Fibroblast of peridontal ligament (primary cell): Measurements from ENCODE around the gene MYRFL.
A peak's percentile ranks its signal among the peaks of the same experiment; 100 is the strongest.

Experiments
- DNase-seq: peaks from one replicate; pipeline ENCODE4 v3.0.0-alpha.2; 2010; ENCODE audit errors: extremely low read depth

Gene MYRFL

GRCh38 chr12:69897744-69898143 is 72.7 kb downstream of the MYRFL start:
- DNase-seq = peak; percentile 92

GRCh38 chr12:69898236-69898635 is 73.2 kb downstream of the MYRFL start:
- DNase-seq = peak; percentile 49

GRCh38 chr12:69900720-69901131 is 75.7 kb downstream of the MYRFL start:
- DNase-seq = peak; percentile 70

GRCh38 chr12:69901221-69901905 is 76.3 kb downstream of the MYRFL start:
- no peak for DNase-seq

GRCh38 chr12:69903548-69903947 is 78.5 kb downstream of the MYRFL start:
- no peak for DNase-seq

GRCh38 chr12:69904777-69905176 is 79.8 kb downstream of the MYRFL start:
- DNase-seq = peak; percentile 76

- DNase-seq = no peak
Observed at GRCh38 chr12:69905801-69906200, 80.8 kb downstream of the MYRFL start.

GRCh38 chr12:69906411-69907216 is 81.6 kb downstream of the MYRFL start:
- DNase-seq = no peak

GRCh38 chr12:69908203-69908602 is 83.2 kb downstream of the MYRFL start:
- DNase-seq = no peak

- no peak for DNase-seq
Observed at GRCh38 chr12:69910694-69911093, 85.7 kb downstream of the MYRFL start.

- no peak for DNase-seq
Observed at GRCh38 chr12:69913526-69913925, 88.5 kb downstream of the MYRFL start.

- DNase-seq = no peak
Observed at GRCh38 chr12:69915964-69916363, 90.9 kb downstream of the MYRFL start.

- DNase-seq = peak; percentile 28
Observed at GRCh38 chr12:69916544-69917235, 91.7 kb downstream of the MYRFL start.

GRCh38 chr12:69918287-69918686 is 93.3 kb downstream of the MYRFL start:
- DNase-seq = no peak

- no peak for DNase-seq
Observed at GRCh38 chr12:69919495-69919894, 94.5 kb downstream of the MYRFL start.

- DNase-seq = no peak
Observed at GRCh38 chr12:69921831-69922230, 96.8 kb downstream of the MYRFL start.

- DNase-seq = no peak
Observed at GRCh38 chr12:69922999-69923398, 98.0 kb downstream of the MYRFL start.

- no peak for DNase-seq
Observed at GRCh38 chr12:69925291-69925690, 100.3 kb downstream of the MYRFL start.

GRCh38 chr12:69927164-69927563 is 102.1 kb downstream of the MYRFL start:
- no peak for DNase-seq

GRCh38 chr12:69929125-69929524 is 104.1 kb downstream of the MYRFL start:
- no peak for DNase-seq

- DNase-seq = peak; percentile 19
Observed at GRCh38 chr12:69929531-69929930, 104.5 kb downstream of the MYRFL start.

GRCh38 chr12:69931569-69931968 is 106.5 kb downstream of the MYRFL start:
- DNase-seq = no peak

- no peak for DNase-seq
Observed at GRCh38 chr12:69932154-69932553, 107.1 kb downstream of the MYRFL start.
